GM12864 (cell line): Measurements from ENCODE around the gene FBP2.
"Not testable (repeated sequence)": the region's sequence is repeated elsewhere in the genome, so short reads cannot be mapped to it uniquely, and the experiment has no call there.

Experiments used
- DNase-seq: peaks from one replicate; pipeline ENCODE4 v3.0.0-alpha.2; 2011; ENCODE audit warnings: low read depth
- H3K4me3 ChIP-seq: 2 replicates; pipeline ENCODE4 v1.5.1; 2011; ENCODE audit warnings: mild to moderate bottlenecking, low read depth, low read length, control low read depth
- CTCF ChIP-seq: IDR thresholded peaks from 2 replicates; pipeline ENCODE4 v1.5.1; 2011; ENCODE audit warnings: low read depth, mild to moderate bottlenecking, moderate library complexity, low read length, control low read depth, inconsistent platforms; ENCODE audit errors: missing control alignments

Gene FBP2

GRCh38 chr9:94566550-94566949 is 27.1 kb downstream of the FBP2 start:
- no peak for TF ChIP-seq CTCF
- H3K4me3 ChIP-seq, result no peak overlapping the region
- DNase-seq, result no peak

GRCh38 chr9:94564279-94564678 is 29.3 kb downstream of the FBP2 start:
- DNase-seq, H3K4me3 ChIP-seq: not testable (repeated sequence)

- no peak for DNase-seq
- no peak for TF ChIP-seq CTCF
- no peak overlapping the region for H3K4me3 ChIP-seq
These were observed 30.1 kb downstream of the FBP2 start for GRCh38 chr9:94563548-94563947.

GRCh38 chr9:94560237-94560636 is 33.4 kb downstream of the FBP2 start:
- H3K4me3 ChIP-seq, result no peak overlapping the region
- TF ChIP-seq CTCF, result no peak
- no peak for DNase-seq

- no peak for TF ChIP-seq CTCF
- no peak overlapping the region for H3K4me3 ChIP-seq
- no peak for DNase-seq
These were observed 36.2 kb downstream of the FBP2 start for GRCh38 chr9:94557376-94557775.

- peak; percentile 54 for TF ChIP-seq CTCF
- no peak within 1 kb of the TSS for H3K4me3 ChIP-seq
- peak; percentile 13 for DNase-seq
These were observed 38.9 kb downstream of the FBP2 start, which contains the start of gene PCAT7 for GRCh38 chr9:94554439-94555331. Gene PCAT7, plus strand, starts transcription at chr9:94555083.

- no peak for DNase-seq
- no peak overlapping the region for H3K4me3 ChIP-seq
- TF ChIP-seq CTCF, result no peak
These were observed 39.6 kb downstream of the FBP2 start for GRCh38 chr9:94554078-94554438.
